ENCODE measurements around the gene RBM14. TPM values are rescaled to one million over a fixed set of nuclear protein-coding genes. Genes with fewer than 3 reads are reported as not detected.

Gene RBM14
- total RNA-seq, 1 experiment from 2014 or later = 160 TPM

- ChIA-PET CTCF (interaction anchor here (0.6 kb wide), 1 partner anchor 682 kb away, joined by 3 read pairs; no protein-coding TSS in a partner anchor), POLR2A (interaction anchor here (2.5 kb wide), 1 partner anchor 12 kb away, joined by 31 read pairs; the partner anchor contains the start of gene RBM14)
- Mint-ChIP-seq H3K4me3 (ENCODE audit: unreplicated experiment) (no peak overlapping the region), H3K36me3 (ENCODE audit: insufficient read depth, unreplicated experiment) (peaks cover 94% of the 10 kb centered on the region), H3K9me3 (ENCODE audit: unreplicated experiment) (no peaks in the 10 kb centered on the region), H3K27me3 (ENCODE audit: insufficient read depth, unreplicated experiment) (no peaks in the 10 kb centered on the region), H3K27ac (ENCODE audit: unreplicated experiment) (no peak overlapping the region), H3K4me1 (ENCODE audit: low read depth, unreplicated experiment) (no peaks in the 10 kb centered on the region)
- Histone ChIP-seq H3K4me1 (no peaks in the 10 kb centered on the region), H3K27me3 (replicated peaks; ENCODE audit: control insufficient read depth, insufficient read depth, low read length) (no peaks in the 10 kb centered on the region), H3K4me3 (ENCODE audit: low read depth, low read length) (no peak overlapping the region), H3K36me3 (ENCODE audit: control insufficient read depth, insufficient read depth, low read length) (peaks cover 22% of the 10 kb centered on the region), H3K9me3 (no peaks in the 10 kb centered on the region)
- DNase-seq = no peak
- TF ChIP-seq CTCF (IDR thresholded peaks at IDR 0.05; ENCODE audit: insufficient read depth in 1 of 2, low read depth in 1 of 2, low read length in 1 of 2, severe bottlenecking in 1 of 2, unreplicated experiment in 1 of 2) = no peak
- intact Hi-C loops (cut with micrococcal nuclease; ENCODE audit: unreplicated experiment) = no loop called here
- no TSS peak for BruUV-seq (replicated peaks)
Measured at GRCh38 chr11:66629356-66629755, 12.9 kb downstream of the RBM14 start.

DNA sequence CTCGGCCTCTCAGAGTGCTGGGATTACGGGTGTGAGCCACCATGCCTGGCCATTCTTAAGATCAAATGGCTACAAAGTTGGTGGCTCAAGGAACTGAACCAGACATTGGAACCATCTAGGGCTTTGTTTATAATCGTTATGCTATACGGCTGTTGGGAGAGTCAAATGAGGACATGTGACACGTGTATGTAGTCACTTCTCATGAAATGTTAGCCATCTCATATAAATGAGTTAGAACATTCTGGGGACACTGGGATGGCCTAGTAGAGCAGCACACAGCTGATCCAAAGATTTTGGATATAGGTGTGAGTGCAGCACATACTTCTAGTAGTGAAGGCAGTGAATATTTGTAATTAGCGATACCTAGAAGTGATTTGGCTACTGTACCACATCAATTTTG is 15.5 kb downstream of the RBM14 start:
- no TSS peak for BruUV-seq (replicated peaks)

GRCh38 chr11:66632952-66633351 is 16.5 kb downstream of the RBM14 start:
- H3K9me3 Mint-ChIP-seq (ENCODE audit: unreplicated experiment) = no peaks in the 10 kb centered on the region
- no TSS peak for BruUV-seq (replicated peaks)
- peaks cover 94% of the 10 kb centered on the region for H3K36me3 Mint-ChIP-seq (ENCODE audit: insufficient read depth, unreplicated experiment)
- Histone ChIP-seq H3K27me3 (replicated peaks; ENCODE audit: control insufficient read depth, insufficient read depth, low read length) (no peaks in the 10 kb centered on the region), H3K4me1 (peaks cover 6% of the 10 kb centered on the region; the same call in 1 of the 2 replicates), H3K9me3 (no peaks in the 10 kb centered on the region), H3K4me3 (ENCODE audit: low read depth, low read length) (no peak overlapping the region), H3K36me3 (ENCODE audit: control insufficient read depth, insufficient read depth, low read length) (peaks cover 8% of the 10 kb centered on the region)
- POLR2A ChIA-PET = interaction anchor here (1.2 to 1.3 kb wide), 2 partner anchors 14 to 17 kb away, joined by 3 to 4 read pairs; partner anchors contain the start of gene RBM14
- H3K4me1 Mint-ChIP-seq (ENCODE audit: low read depth, unreplicated experiment) = peaks cover 14% of the 10 kb centered on the region
- intact Hi-C loops (cut with micrococcal nuclease; ENCODE audit: unreplicated experiment) = no loop called here
- H3K27ac Mint-ChIP-seq (ENCODE audit: unreplicated experiment) = no peak overlapping the region
- H3K27me3 Mint-ChIP-seq (ENCODE audit: insufficient read depth, unreplicated experiment) = no peaks in the 10 kb centered on the region
- CTCF ChIA-PET = no interaction called here
- DNase-seq = no peak
- H3K4me3 Mint-ChIP-seq (ENCODE audit: unreplicated experiment) = no peak overlapping the region
- no peak for TF ChIP-seq CTCF (IDR thresholded peaks at IDR 0.05; ENCODE audit: insufficient read depth in 1 of 2, low read depth in 1 of 2, low read length in 1 of 2, severe bottlenecking in 1 of 2, unreplicated experiment in 1 of 2)

More for the DNA sequence above, 15.5 kb downstream of the RBM14 start:
- no peak for TF ChIP-seq CTCF (IDR thresholded peaks at IDR 0.05; ENCODE audit: insufficient read depth in 1 of 2, low read depth in 1 of 2, low read length in 1 of 2, severe bottlenecking in 1 of 2, unreplicated experiment in 1 of 2)
- no peaks in the 10 kb centered on the region for H3K4me1 ChIP-seq
- intact Hi-C loops (cut with micrococcal nuclease; ENCODE audit: unreplicated experiment) = no loop called here
- no peak overlapping the region for H3K4me3 Mint-ChIP-seq (ENCODE audit: unreplicated experiment)
- H3K4me3 ChIP-seq (ENCODE audit: low read depth, low read length) = no peak overlapping the region
- H3K27me3 ChIP-seq (replicated peaks; ENCODE audit: control insufficient read depth, insufficient read depth, low read length) = no peaks in the 10 kb centered on the region
- peaks cover 6% of the 10 kb centered on the region for H3K4me1 Mint-ChIP-seq (ENCODE audit: low read depth, unreplicated experiment)
- DNase-seq = no peak
- peaks cover 15% of the 10 kb centered on the region for H3K36me3 ChIP-seq (ENCODE audit: control insufficient read depth, insufficient read depth, low read length)
- POLR2A ChIA-PET = no interaction called here
- H3K36me3 Mint-ChIP-seq (ENCODE audit: insufficient read depth, unreplicated experiment) = peaks cover 94% of the 10 kb centered on the region
- H3K9me3 Mint-ChIP-seq (ENCODE audit: unreplicated experiment) = no peaks in the 10 kb centered on the region
- H3K27ac Mint-ChIP-seq (ENCODE audit: unreplicated experiment) = peak overlapping the region; percentile 36
- no peaks in the 10 kb centered on the region for H3K9me3 ChIP-seq
- CTCF ChIA-PET = no interaction called here
- no peaks in the 10 kb centered on the region for H3K27me3 Mint-ChIP-seq (ENCODE audit: insufficient read depth, unreplicated experiment)
